ENCODE data around the gene ZSCAN16. TPM values are rescaled to one million over a fixed set of nuclear protein-coding genes. Genes with fewer than 3 reads are reported as not detected.

The ZSCAN16 gene
- total and polyA plus RNA-seq, 2 of the 13 experiments (the other 11 are each of a cell fraction or from before 2014, with no cell fraction given) = 5.7 to 12.7 TPM

GRCh38 chr6:28161410-28162079 is 37.1 kb downstream of the ZSCAN16 start (continued):
- peak; percentile 70; the same call in 1 of the 2 replicates for TF ChIP-seq FOXK1 (CRISPR knock-in tag; IDR thresholded peaks at IDR 0.05; ENCODE audit: borderline replicate concordance, low read depth)
- no peak for TF ChIP-seq ZNF280D (CRISPR knock-in tag; IDR thresholded peaks at IDR 0.05)
- peak; percentile 92 for TF ChIP-seq ZFY (CRISPR knock-in tag; IDR thresholded peaks at IDR 0.05)
- peak; percentile 66; the same call in 1 of the 2 replicates for TF ChIP-seq ZNF20 (CRISPR knock-in tag; IDR thresholded peaks at IDR 0.05)
- TF ChIP-seq THAP9 (CRISPR knock-in tag; IDR thresholded peaks at IDR 0.05; ENCODE audit: borderline replicate concordance) = peak; percentile 82
- TF ChIP-seq ZNF883 (CRISPR knock-in tag; IDR thresholded peaks at IDR 0.05; ENCODE audit: not compliant biosample characterization) = peak; percentile 57
- peak; percentile 73; the same call in 1 of the 2 replicates for TF ChIP-seq EHMT2 (IDR thresholded peaks at IDR 0.05; ENCODE audit: borderline replicate concordance, low read depth, low read length)
- TF ChIP-seq ZSCAN25 (CRISPR knock-in tag; IDR thresholded peaks at IDR 0.05) = peak; percentile 48; the same call in 1 of the 2 replicates
- TF ChIP-seq SAP130 (CRISPR knock-in tag; IDR thresholded peaks at IDR 0.05; ENCODE audit: low read depth) = peak; percentile 79
- 0 out of 2 replicates have a peak, but pooled peaks have one; percentile 32 for TF ChIP-seq SIN3A (IDR thresholded peaks at IDR 0.05; ENCODE audit: borderline replicate concordance, low read depth, low read length)
- peak; percentile 71 for TF ChIP-seq BCL6 (CRISPR knock-in tag; IDR thresholded peaks at IDR 0.05)
- 0 out of 2 replicates have a peak, but pooled peaks have one; percentile 28 for TF ChIP-seq KDM5A (IDR thresholded peaks at IDR 0.05; ENCODE audit: borderline replicate concordance, low read length)
- TF ChIP-seq ZNF276 (CRISPR knock-in tag; IDR thresholded peaks at IDR 0.05; ENCODE audit: low read depth) = no peak
- peak; percentile 74 for TF ChIP-seq ZNF317 (CRISPR knock-in tag; IDR thresholded peaks at IDR 0.05)
- TF ChIP-seq AGO2 (optimal IDR thresholded peaks at IDR 0.05; ENCODE audit: low read depth, low read length) = peak; percentile 83
- no peak; the same call in 1 of the 2 replicates for TF ChIP-seq FOXC1 (CRISPR knock-in tag; IDR thresholded peaks at IDR 0.05; ENCODE audit: borderline replicate concordance)
- peak; percentile 29; the same call in 1 of the 2 replicates for TF ChIP-seq KLF13 (CRISPR knock-in tag; IDR thresholded peaks at IDR 0.05)
- peak; percentile 79 for TF ChIP-seq IRF2 (CRISPR knock-in tag; IDR thresholded peaks at IDR 0.05)
- peak; percentile 90; the same call in 1 of the 2 replicates for TF ChIP-seq SNAI1 (CRISPR knock-in tag; IDR thresholded peaks at IDR 0.05; ENCODE audit: borderline replicate concordance)
- 0 out of 2 replicates have a peak, but pooled peaks have one; percentile 69 for TF ChIP-seq KDM4B (CRISPR knock-in tag; IDR thresholded peaks at IDR 0.05)
